OCI-LY7 (cell line): ENCODE results near the gene ADCY1. TPM values are rescaled to one million over a fixed set of nuclear protein-coding genes. Genes with fewer than 3 reads are reported as not detected.

Source experiments
- BruUV-seq: library from RNA; stranded (reverse); fragments of 400-500 nt; replicated peaks from 2 replicates; lab custom pipeline; 2021; lab: Mats Ljungman, UMichigan
- CTCF ChIA-PET: fragments of 300-600 bp; sonication (Branson Sonifier 250); formaldehyde crosslinking; loops from one replicate; lab custom pipeline; 2022; ENCODE audit warnings: antibody characterized with exemption; ENCODE audit not compliant: unreplicated experiment; lab: Charles Lee
- POLR2A ChIA-PET: fragments of 300-600 bp; sonication (Branson Sonifier 250); formaldehyde crosslinking; loops from one replicate; lab custom pipeline; 2022; ENCODE audit warnings: antibody characterized with exemption; lab: Charles Lee
- DNase-seq: peaks from one replicate; pipeline ENCODE4 v3.0.0-alpha.2; 2015; ENCODE audit warnings: low spot score
- H2AFZ ChIP-seq: fragments of 200-600 bp; sonication (generic), shearing (Covaris generic); 2 replicates; pipeline ENCODE4 v1.6.1; 2014; ENCODE audit warnings: mild to moderate bottlenecking, antibody characterized with exemption, low read length, moderate library complexity
- H3K27ac ChIP-seq: fragments of 200-600 bp; sonication (generic); 2 replicates; pipeline ENCODE4 v1.5.1; 2014; ENCODE audit warnings: mixed run types, low read depth, mild to moderate bottlenecking, moderate library complexity, low read length, inconsistent platforms; ENCODE audit not compliant: poor library complexity, severe bottlenecking
- H3K36me3 ChIP-seq: fragments of 200-600 bp; sonication (generic); 2 replicates; pipeline ENCODE4 v1.6.1; 2014; ENCODE audit warnings: mild to moderate bottlenecking, antibody characterized with exemption, low read length, moderate library complexity, mixed read lengths; ENCODE audit not compliant: insufficient read depth
- H3K4me1 ChIP-seq: fragments of 200-600 bp; sonication (generic); 2 replicates; pipeline ENCODE4 v1.5.1; 2014; ENCODE audit warnings: mild to moderate bottlenecking, low read length; ENCODE audit not compliant: insufficient read depth, poor library complexity, severe bottlenecking
- H3K4me2 ChIP-seq: fragments of 200-600 bp; sonication (generic); 2 replicates; pipeline ENCODE4 v1.6.1; 2014; ENCODE audit warnings: mild to moderate bottlenecking, low read length
- H3K4me3 ChIP-seq: fragments of 200-600 bp; sonication (generic); 2 replicates; pipeline ENCODE4 v1.5.1; 2014; ENCODE audit warnings: mild to moderate bottlenecking, low read depth, low read length; ENCODE audit not compliant: poor library complexity, severe bottlenecking
- H3K79me2 ChIP-seq: fragments of 200-600 bp; sonication (generic); 2 replicates; pipeline ENCODE4 v1.6.1; 2016; ENCODE audit warnings: low read depth, mild to moderate bottlenecking, low read length, moderate library complexity, mixed read lengths; ENCODE audit not compliant: insufficient read depth
- H3K9me2 ChIP-seq: fragments of 200-600 bp; sonication (generic); 2 replicates; pipeline ENCODE4 v1.6.1; 2016; ENCODE audit warnings: mild to moderate bottlenecking, low read length, mixed read lengths; ENCODE audit not compliant: insufficient read depth
- H3K9me3 ChIP-seq: fragments of 200-600 bp; sonication (generic); 2 replicates; pipeline ENCODE4 v1.6.1; 2014; ENCODE audit warnings: mild to moderate bottlenecking, mixed run types, low read length, mixed read lengths
- H4K20me1 ChIP-seq: fragments of 200-600 bp; sonication (generic); 2 replicates; pipeline ENCODE4 v1.6.1; 2014; ENCODE audit warnings: mild to moderate bottlenecking, antibody characterized with exemption, low read length, moderate library complexity, mixed read lengths; ENCODE audit not compliant: insufficient read depth
- CTCF ChIP-seq: fragments of 200-600 bp; sonication (generic); conservative IDR thresholded peaks from 2 replicates; pipeline ENCODE4 v1.5.1; 2014; ENCODE audit warnings: mild to moderate bottlenecking, antibody characterized with exemption, low read length, moderate library complexity, mixed read lengths
- EZH2phosphoT487 ChIP-seq: fragments of 200-600 bp; sonication (generic); IDR thresholded peaks from 2 replicates; pipeline ENCODE4 v1.6.1; 2018; ENCODE audit warnings: low read depth, borderline replicate concordance, mild to moderate bottlenecking, mixed run types, antibody characterized with exemption, low read length, moderate library complexity, mixed read lengths
- intact Hi-C: fragments of 100-400 bp; cut with micrococcal nuclease; formaldehyde crosslinking; loops from one replicate; pipeline ENCODE4 v1.10.0; 2022; ENCODE audit not compliant: unreplicated experiment
- total RNA-seq, 2 experiments: library from RNA; depleted of rRNA in 1 of 2; stranded (reverse); fragments of >200 nt in 1 of 2; shearing (Covaris generic) in 1 of 2; gene quantifications; 2 replicates each; pipeline ENCODE4 v1.2.3, GENCODE V29; 2014 to 2022

The ADCY1 gene
- total RNA-seq, 2 experiments from 2014 or later: 0.13 TPM; not detected in 1

GRCh38 chr7:45626441-45627430 lies 52.6 kb downstream of the ADCY1 start:
- no peaks in the 10 kb centered on the region for H3K9me2 ChIP-seq
- no peaks in the 10 kb centered on the region for H3K36me3 ChIP-seq
- H3K4me3 ChIP-seq: no peak overlapping the region
- CTCF ChIA-PET: no interaction called here
- no TSS peak for BruUV-seq
- no peak overlapping the region for H3K4me2 ChIP-seq
- no peaks in the 10 kb centered on the region for H3K79me2 ChIP-seq
- no peak overlapping the region for H3K27ac ChIP-seq
- H4K20me1 ChIP-seq: no peaks in the 10 kb centered on the region
- no peak for DNase-seq
- TF ChIP-seq EZH2phosphoT487: no peak
- no peak for TF ChIP-seq CTCF
- intact Hi-C loops: no loop called here
- POLR2A ChIA-PET: no interaction called here
- H2AFZ ChIP-seq: no peak overlapping the region
- no peaks in the 10 kb centered on the region for H3K4me1 ChIP-seq
- H3K9me3 ChIP-seq: no peaks in the 10 kb centered on the region

GRCh38 chr7:45627691-45628456 lies 53.7 kb downstream of the ADCY1 start:
- no peaks in the 10 kb centered on the region for H3K79me2 ChIP-seq
- DNase-seq: no peak
- no peak overlapping the region for H3K27ac ChIP-seq
- TF ChIP-seq CTCF (no peak), EZH2phosphoT487 (no peak)
- H2AFZ ChIP-seq: no peak overlapping the region
- H3K9me2 ChIP-seq: no peaks in the 10 kb centered on the region
- no peaks in the 10 kb centered on the region for H3K9me3 ChIP-seq
- ChIA-PET POLR2A (no interaction called here), CTCF (no interaction called here)
- no peak overlapping the region for H3K4me2 ChIP-seq
- no peaks in the 10 kb centered on the region for H4K20me1 ChIP-seq
- intact Hi-C loops: no loop called here
- no peaks in the 10 kb centered on the region for H3K4me1 ChIP-seq
- H3K36me3 ChIP-seq: no peaks in the 10 kb centered on the region
- H3K4me3 ChIP-seq: no peak overlapping the region
- no TSS peak for BruUV-seq
